GM10266 (cell line): ENCODE measurements around the gene LACC1.

Source experiments
- DNase-seq: peaks from one replicate; pipeline ENCODE4 v3.0.0; 2012; ENCODE audit errors: extremely low spot score
- CTCF ChIP-seq: IDR thresholded peaks from 2 replicates; pipeline ENCODE4 v1.5.1; 2012; ENCODE audit warnings: mild to moderate bottlenecking, low read depth; ENCODE audit not compliant: control insufficient read depth, insufficient read depth; ENCODE audit errors: missing control alignments

LACC1 gene

GRCh38 chr13:43911278-43911677, 31.6 kb downstream of the LACC1 start:
- TF ChIP-seq CTCF = no peak
- no peak for DNase-seq

DNA sequence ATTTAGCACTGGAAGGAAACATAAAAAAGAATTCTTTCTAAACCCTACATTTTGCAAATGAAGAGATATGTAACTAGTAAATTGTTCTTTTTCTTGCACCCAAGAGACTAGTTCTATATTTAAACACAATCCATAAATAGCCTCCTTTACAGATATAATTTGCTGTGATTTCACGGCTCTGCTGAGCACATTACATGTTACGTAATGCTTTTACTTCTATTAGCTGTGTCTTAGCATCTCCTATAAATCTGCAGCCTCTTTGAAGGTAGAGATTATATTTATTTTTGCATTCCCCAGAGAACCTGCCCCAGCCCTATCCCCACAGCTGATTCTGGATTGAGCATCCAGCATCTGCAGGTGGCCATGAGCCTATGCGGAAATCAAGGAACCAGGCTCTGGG, 32.2 kb downstream of the LACC1 start:
- DNase-seq = no peak
- TF ChIP-seq CTCF = no peak

DNA sequence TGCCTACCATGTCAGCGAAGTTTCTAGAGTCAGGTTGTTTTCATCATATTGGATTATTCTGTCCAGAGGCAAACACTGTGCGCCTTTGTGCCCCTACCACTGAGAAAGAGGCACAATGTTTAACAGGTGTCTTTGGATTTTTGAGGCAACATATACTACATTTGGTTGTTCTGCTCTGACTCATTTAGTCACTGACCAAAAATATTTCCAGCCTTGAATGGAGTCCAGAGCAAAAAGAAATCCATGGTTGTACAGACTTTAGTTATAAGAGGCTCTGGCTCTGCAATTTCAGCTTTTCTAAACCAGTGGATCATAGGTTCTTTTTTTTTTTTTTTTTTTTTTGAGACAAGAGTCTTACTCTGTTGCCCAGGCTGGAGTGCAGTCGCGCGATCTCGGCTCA, 35.7 kb downstream of the LACC1 start:
- TF ChIP-seq CTCF = no peak
- DNase-seq = no peak

DNA sequence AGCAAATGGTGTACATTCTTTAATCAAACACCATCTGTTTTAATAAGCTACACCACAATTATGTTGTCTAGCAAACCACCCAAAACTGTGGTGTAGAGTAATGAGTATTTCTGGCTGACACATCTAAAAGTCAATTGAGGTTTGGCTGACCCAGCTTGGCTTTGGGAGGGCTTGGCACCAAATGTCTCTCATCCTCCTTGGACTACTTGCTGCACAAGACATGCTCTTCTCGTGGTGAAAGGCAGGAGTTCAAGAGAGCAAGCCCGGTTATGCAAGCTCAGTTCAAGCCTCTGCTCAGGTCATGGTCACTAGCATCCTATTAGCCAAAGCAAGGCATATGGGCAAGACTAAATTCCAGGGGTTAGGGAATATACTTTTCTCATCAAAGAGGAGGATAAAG, 37.1 kb downstream of the LACC1 start:
- no peak for DNase-seq
- TF ChIP-seq CTCF = no peak

GRCh38 chr13:43918636-43919035, 38.9 kb downstream of the LACC1 start:
- no peak for DNase-seq

GRCh38 chr13:43920965-43921674, 41.4 kb downstream of the LACC1 start:
- DNase-seq = no peak
- TF ChIP-seq CTCF = no peak

More at GRCh38 chr13:43918636-43919035, 38.9 kb downstream of the LACC1 start:
- TF ChIP-seq CTCF = no peak

- no peak for DNase-seq
- TF ChIP-seq CTCF = no peak
These were observed 45.0 kb downstream of the LACC1 start for GRCh38 chr13:43924549-43925245.
